Right kidney (tissue), 1 donor: Measurements from ENCODE around the gene PAK6.

ENCODE experiments used
- DNase-seq: peaks from one replicate; pipeline ENCODE4 v3.0.0-alpha.2; 2016

PAK6 gene

GRCh38 chr15:40293905-40294895 is 55.3 kb downstream of the PAK6 start:
- no peak for DNase-seq

DNA sequence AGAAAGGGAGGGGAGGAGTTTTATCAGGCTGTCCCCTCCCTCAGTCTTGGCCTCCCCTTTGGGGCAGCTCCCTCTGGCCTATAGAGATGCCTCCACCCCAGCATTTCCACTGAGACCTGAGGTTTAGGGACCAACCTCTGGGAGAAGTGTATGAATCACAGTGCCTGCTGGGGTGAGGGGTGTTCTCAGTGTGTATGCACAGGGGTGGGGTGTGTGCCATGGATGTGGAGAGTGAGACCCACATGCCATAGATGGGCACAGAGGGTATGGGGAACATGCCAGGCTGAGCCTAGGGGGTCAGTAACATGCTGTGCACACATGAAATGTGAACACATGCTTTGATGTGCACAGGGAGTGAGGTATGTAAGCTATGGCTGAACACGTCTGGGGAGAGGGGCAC is 56.4 kb downstream of the PAK6 start:
- no peak for DNase-seq

- DNase-seq, result no peak
Observed at GRCh38 chr15:40295877-40296560, 57.2 kb downstream of the PAK6 start.

DNA sequence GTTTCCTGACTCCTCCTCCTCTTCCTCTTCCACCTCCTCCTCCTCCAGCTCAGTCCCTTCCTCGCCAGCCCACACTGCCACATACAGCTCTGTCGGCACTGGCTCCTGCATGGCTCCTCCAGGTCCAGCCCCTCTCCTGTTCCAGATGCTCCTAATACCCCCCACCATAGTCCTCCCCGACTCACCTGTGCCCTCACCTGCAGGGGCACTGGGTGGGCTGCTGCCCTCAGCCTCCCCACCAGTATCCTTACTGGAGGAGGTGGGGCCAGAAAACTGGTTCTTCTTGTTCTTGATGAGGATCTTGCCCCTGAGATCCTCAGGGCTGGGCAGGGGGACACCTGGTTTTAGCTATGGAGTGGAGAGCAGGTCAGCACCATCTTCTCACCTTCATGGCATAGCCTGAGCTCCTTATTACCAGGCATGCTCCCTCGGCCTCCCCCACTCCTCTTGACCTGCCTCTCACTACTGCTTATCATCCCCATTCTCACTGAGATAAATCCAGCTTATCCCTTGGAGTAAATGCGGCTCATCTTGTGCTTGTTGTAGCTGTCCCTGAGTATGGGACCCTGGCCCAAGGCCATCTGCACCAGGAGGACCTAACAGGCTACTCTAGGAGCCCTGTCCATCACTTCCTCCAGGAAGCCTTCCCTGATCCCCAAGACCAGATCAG is 57.8 kb downstream of the PAK6 start:
- DNase-seq, result no peak

- DNase-seq, result no peak
Observed at GRCh38 chr15:40297356-40297755, 58.5 kb downstream of the PAK6 start.

DNA sequence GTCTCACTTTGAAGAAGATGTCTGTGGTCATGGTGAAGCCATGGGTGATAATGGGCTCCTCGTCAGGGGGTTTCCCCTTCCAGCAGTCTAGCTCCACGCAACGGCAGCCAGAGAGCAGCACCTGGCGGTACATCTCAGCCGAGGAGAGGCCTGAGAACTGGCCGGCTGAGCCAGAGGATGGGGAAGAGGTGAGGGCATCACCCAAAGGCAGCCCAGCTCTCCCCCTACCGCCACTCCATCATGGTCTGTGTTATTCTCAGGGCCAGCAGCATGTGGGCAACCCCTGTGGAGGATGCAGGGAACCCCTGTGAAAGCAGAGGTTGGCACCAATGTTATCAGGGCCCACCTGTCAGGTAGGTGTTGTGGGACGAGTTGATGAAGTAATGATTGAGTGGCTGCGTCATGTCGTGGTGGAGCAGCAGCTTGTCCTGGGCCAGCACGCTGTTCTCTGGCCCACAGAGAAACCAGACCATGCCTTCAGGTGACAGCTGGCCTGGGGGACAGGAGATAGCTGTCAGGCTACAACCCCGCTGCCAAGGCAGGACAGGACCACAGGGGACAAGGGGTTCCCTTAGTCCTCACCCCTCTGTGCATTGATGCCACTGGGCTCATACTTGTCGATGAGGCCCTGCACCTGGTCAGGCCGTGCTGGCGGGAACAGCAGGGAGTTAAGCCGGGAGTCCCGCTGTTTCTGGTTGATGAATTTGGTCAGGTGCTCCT is 59.5 kb downstream of the PAK6 start:
- DNase-seq, result no peak

GRCh38 chr15:40300367-40300766 is 61.5 kb downstream of the PAK6 start:
- DNase-seq, result no peak

GRCh38 chr15:40300771-40301170 is 61.9 kb downstream of the PAK6 start:
- no peak for DNase-seq

GRCh38 chr15:40301467-40302179 is 62.8 kb downstream of the PAK6 start:
- no peak for DNase-seq

GRCh38 chr15:40302288-40302886 is 63.5 kb downstream of the PAK6 start:
- no peak for DNase-seq

- no peak for DNase-seq
Observed at GRCh38 chr15:40302981-40303380, 64.1 kb downstream of the PAK6 start.

DNA sequence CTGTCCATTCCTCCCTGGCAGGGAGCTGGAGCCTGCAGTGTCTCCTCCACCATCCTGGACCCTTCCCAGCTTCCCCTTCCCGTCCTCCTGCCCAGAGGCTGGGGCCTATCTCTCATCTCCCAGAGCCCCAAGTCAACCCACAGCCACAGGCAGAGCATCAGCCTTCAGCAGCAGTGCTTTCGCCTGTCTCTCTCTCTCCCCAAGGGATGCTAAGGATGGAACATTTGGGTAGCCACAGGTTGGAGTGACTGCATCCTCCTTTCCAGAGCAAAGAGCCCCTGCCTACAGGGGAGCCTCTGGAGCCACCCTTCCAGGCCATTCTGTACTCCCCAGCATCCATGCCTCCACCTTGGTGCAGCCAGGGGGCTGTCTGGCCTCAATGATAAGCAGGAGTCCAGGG is 64.7 kb downstream of the PAK6 start:
- DNase-seq, result no peak

GRCh38 chr15:40305281-40305680 is 66.4 kb downstream of the PAK6 start:
- DNase-seq, result no peak

GRCh38 chr15:40306371-40306770 is 67.5 kb downstream of the PAK6 start:
- no peak for DNase-seq

- no peak for DNase-seq
Observed at GRCh38 chr15:40306908-40307307, 68.0 kb downstream of the PAK6 start.

- peak; percentile 36 for DNase-seq
Observed at GRCh38 chr15:40307421-40308211, 68.8 kb downstream of the PAK6 start, which contains the start of gene PLCB2. PLCB2 (minus strand) TSS chr15:40307935; CDS start chr15:40307672, 263 bp downstream.

DNA sequence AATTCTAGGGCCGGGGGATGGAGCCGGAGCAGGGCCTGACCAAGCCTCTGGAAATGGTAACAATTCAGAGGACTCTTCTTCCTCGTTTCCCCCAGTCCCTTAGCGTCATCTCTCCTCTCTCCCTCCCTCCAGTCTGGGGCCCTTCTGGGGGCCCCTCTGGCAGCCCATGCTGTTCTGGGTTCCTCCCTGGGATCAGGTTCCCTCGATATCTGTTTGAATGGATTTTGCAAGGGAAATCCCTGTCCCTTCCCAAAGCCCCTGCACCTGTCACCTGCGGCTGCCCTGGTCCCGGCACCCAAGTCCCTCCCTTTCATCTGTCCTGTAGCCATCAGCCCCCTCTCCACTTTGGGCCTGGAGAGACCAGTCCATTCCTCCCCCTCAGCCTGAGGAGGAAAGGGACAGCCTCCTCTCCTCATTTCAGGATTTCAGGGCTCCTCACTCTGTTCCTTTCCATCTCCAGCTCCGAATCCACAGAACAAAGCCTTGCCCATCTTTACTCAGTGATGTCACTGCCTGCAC is 70.5 kb downstream of the PAK6 start:
- no peak for DNase-seq

DNA sequence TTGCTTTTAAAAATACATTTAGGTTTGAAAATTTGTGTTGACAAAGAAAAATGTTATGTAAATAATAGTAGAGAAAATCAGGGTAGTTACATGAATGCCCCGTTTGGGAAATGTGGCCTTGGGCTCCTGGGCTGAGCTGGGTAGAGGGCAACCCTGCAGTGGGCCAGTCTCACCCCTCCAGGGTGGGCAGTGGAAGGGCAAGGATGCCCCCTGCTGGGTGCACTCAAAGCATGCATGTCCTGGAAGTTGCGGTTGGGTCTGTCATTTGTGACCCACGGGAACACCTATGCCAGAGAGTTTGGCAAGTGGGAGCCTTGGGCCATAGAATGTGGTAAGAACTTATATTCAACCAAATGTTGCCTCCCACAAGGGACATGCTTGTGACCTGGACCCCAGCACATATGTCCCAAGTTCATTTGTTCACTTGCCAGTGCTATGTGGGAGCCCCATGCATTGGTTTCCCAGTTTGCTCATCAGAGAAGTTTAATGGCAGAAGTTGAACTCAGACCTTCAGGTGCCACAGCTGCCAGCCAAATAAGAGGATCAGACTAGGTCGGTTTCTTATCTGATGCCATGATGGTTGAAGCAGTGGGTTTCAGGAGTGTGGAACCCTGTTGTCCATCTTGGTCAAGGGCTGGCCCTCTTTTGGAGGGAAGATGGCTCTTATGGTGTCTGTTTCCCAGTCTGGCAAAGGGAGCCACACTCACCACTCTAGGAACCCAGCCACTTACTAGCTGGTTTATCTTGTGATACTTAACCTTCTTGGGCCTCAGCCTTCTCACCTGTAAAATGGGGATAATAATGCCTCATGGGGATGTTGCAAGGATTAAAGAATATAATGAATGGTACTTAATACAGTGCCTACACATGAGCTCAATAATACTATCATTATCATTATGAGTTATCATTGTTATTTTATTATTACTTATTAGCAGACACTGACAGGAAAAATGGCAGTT is 71.4 kb downstream of the PAK6 start:
- DNase-seq, result peak; percentile 50

DNA sequence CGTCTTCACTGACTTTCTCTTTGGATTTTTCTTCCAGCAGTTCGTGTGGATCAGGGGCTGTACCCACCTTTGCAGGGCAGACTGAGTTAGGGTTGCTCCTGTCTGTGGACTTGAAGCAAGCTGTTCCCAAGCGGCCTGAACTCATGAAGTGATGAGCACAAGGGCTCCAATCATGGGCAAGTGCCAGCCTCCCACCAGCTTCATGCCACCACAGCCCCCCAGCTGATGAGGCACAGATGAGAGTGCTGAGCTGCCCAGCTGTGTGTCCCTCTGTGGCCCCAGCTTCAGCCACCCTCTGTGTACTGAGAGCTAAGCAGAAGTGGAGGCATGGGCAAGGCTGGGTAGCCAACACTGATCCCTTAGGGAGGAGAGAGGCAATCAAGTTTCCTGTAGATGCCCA is 72.1 kb downstream of the PAK6 start:
- DNase-seq, result no peak
